Stimulated activated CD4-positive, alpha-beta T cell treated with anti-CD3 and anti-CD28 coated beads, Interleukin-1b, Interleukin-23, amount 100 ng/mL, for 1 hour (primary cell): ENCODE measurements around the gene NCKAP5.

Experiments
- DNase-seq, 2 donors: peaks; one replicate each; pipeline ENCODE4 v3.0.0-alpha.2; 2020; ENCODE audit warnings: low read depth in 2 of 2

NCKAP5 gene

DNA sequence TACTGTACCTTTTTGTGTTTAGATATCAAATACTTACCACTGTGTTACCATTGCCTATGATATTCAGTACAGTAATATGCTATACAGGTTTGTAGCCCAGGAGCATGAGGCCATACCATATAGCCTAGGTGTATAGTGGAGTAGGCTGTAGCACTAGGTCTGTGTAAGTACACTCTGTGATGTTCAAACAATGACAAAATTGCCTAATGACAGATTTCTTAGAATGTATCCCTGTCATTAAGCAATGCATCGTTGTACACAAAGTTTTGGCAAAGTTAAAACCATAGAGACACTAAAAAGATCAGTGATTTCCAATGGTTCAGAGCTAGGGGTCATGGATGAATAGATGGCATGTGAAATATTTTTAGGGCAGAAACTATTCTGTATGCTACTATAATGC is 415.5 kb downstream of the NCKAP5 start:
- DNase-seq: no peak

GRCh38 chr2:133148187-133148586 is 420.1 kb downstream of the NCKAP5 start:
- no peak for DNase-seq

- DNase-seq: no peak
These were observed 421.4 kb downstream of the NCKAP5 start for GRCh38 chr2:133146893-133147292.

- no peak for DNase-seq
These were observed 424.6 kb downstream of the NCKAP5 start for GRCh38 chr2:133143645-133144044.

DNA sequence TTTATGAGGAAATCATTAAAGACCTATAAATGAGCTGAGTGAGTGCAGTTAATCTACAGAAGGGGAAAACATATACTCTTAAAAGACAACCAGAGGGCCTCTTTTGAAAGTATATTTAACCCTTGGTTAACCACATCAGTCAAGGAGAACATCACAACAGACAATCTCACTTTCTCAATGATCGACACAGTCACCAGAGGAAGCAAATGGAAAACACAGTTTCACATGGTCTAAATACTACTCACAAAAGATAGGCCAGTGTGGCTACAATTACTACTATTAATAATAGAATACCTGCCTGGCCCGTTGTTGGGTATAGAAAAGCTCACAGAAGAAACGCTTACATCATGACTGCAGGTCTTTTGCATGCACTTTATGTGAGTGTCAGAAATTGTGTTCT is 426.2 kb downstream of the NCKAP5 start:
- DNase-seq: no peak

DNA sequence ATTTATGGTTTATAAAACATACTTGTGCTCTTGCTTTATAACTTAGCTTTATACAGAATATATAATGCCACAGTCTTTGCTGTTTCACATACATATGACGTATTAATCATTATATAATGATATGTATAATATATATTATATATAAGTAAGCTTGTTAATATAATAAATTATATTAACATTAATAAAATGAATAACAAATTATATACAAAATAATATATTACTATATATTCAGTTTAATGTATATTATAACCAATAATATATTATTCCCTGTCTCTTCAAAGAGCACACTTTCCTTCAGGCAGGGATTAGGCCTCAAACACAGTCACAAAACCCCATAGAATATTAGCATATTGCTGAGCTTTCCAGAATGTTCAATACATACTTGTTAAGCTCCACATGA is 427.6 kb downstream of the NCKAP5 start:
- DNase-seq: no peak

GRCh38 chr2:133139847-133140533 is 428.3 kb downstream of the NCKAP5 start:
- DNase-seq: no peak

DNA sequence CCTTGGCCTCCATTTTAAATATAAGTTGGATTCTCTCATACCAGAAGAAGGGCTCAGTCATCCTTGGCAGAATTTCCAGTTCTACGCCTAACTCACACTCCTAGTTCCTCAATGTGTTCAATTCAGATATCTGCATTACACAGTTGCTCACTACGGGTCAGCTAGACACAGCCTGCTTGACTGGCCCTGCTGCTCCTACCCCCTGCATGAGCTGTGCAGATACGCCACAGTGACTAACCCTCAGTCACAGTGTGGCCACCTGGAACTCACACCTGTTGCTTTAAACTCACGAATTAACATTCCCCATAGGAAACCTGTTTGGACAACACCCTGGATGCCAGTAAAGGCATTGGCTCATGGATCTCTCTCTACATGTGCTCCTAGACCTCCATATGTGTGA is 429.6 kb downstream of the NCKAP5 start:
- no peak for DNase-seq

- DNase-seq: no peak
These were observed 433.1 kb downstream of the NCKAP5 start for GRCh38 chr2:133135035-133135654.

DNA sequence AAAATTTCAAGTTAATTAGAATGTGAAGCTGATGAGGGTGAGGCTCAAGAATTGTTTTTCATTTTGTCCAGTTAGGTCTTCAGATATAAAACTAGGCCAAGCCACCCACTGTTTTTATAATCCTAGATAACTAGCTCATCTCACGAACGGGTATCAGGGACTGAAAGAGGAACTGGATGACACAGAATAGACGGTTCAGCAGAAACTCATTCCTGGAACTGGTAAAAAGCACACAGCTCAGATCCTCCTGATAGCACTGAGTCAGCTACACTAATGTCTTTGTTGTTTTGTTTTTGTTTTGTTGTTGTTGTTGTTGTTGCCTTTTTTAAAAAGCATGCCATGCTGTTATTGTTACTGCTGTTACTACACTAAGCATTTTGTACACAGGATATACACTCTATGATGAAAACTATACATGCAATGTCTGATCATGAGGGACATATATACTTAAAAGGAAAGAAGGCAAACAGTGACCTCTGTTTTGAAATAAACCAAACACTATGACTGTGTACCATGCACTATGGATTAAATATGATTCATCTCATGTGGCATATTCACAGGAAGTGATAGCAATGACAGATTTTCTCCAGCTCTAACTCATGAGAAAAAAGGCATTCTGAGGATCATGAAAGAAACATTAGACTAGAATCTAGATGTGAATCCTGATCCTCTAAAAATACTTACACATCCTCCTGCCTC is 437.6 kb downstream of the NCKAP5 start:
- DNase-seq: no peak

GRCh38 chr2:133124446-133124845 is 443.8 kb downstream of the NCKAP5 start:
- no peak for DNase-seq

DNA sequence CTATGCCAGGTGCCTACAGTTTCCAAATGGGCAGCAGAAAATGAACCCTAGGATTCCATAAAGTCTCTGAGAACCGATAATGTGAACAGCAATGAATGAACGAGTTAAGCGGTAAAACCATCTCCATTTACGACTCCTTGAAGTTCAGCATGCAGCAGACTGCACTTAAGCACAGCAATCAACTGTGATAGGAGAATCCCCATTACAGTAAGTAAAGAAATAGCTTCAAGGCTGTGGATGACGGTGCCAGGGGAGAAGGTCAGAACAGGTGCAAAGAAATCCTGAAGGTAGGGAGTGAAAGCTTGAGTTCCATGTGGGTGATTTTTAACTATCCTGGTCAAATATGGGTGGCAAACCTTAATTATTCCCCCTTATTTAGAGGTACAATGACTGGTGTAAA is 444.4 kb downstream of the NCKAP5 start:
- DNase-seq: no peak

GRCh38 chr2:133123393-133123792 is 444.9 kb downstream of the NCKAP5 start:
- DNase-seq: no peak

GRCh38 chr2:133122529-133122928 is 445.7 kb downstream of the NCKAP5 start:
- DNase-seq: no peak

DNA sequence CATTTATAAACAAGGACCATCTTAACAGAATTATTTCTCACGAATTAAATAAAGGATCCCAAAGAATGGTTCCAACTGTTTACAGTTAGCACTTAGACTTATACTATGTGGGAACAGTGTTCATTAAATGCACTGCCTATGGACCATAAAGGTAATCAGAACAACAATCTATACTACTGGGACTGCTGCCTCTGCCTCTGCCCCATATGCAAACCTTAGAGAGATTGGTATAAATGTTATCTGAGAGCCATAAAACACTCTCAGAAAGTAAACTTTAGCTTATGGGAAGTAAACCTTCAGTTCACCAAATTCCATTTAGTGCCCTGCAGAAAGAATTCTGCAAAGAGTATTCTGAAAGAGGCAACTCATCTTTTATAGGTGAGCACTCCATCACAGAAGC is 448.0 kb downstream of the NCKAP5 start:
- DNase-seq: no peak

GRCh38 chr2:133110201-133110600 is 458.1 kb downstream of the NCKAP5 start:
- no peak for DNase-seq

DNA sequence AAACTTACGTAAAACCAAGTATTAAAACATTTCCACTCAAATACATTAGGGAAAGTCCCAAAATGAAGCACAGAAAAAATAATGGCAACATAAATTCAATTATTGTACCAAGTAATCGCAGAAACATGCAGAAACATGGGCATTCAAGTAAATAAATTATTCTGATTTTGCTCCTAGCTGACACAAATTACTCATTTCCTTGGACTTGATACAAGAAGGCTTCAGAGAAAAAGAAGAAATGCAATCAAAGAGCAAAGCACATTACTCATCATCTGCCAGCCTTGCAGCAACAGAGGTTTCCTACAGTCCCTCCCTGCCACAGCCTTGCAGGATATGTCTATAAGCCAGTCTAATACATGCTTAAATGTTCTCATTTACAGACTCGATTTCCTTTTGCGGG is 458.5 kb downstream of the NCKAP5 start:
- DNase-seq: no peak

DNA sequence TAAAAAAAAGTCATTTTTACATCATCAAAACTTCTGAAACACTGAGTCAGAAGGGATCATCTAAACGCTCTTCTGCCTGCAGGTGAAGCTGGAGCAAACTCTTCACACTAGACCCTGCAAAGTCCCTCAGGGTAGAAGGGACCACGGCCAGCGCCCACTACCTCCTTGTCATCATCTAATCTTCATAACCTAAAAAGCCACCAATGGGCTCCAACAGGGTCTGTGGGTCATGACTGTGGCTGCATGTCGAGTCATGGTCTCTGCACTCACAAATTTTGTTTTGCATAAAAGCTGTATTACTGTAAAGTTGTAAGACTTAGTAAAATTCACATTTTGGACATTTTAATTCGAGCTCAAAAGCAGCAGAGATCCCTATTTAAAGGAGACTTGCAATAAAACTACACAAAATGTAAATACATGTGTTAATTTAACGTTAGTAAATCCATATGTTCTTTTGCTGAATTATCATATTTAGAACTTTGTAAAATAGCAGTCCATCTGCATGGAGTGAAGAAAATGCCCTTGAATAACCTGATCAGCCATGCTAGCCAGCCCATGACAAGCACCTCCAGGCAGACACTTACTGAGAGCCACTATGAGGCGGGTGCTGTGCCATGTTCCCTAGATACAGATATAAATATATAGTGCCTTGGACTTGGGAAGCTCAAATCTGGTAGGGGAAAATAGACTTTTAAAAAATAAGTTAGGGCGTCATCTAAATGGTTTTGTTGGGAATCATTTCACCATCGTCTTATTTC is 461.0 kb downstream of the NCKAP5 start:
- DNase-seq: no peak

DNA sequence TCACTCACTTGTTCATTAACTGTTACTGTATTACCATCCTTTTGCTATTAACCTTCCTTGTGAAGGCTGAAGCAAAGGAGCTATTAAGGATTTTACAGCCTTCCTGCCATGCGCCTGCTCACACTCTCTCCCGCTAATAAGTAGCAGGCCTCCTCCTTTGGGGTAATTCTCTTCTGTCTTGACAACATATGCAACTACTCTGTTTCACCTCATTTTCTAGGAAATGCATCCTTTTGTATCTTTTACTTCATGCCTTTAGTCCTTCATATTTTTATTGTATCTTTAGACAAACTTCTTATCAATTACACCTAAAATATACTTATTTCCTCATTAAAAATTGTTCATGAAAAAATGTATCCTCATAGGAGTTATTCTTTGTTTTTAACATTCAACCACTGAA is 463.4 kb downstream of the NCKAP5 start:
- DNase-seq: no peak

GRCh38 chr2:133098787-133099186 is 469.5 kb downstream of the NCKAP5 start:
- DNase-seq: no peak

GRCh38 chr2:133097666-133098065 is 470.6 kb downstream of the NCKAP5 start:
- no peak for DNase-seq

GRCh38 chr2:133092571-133092970 is 475.7 kb downstream of the NCKAP5 start:
- DNase-seq: no peak
